K562 (cell line): ENCODE measurements around the gene NINJ1. TPM values are rescaled to one million over a fixed set of nuclear protein-coding genes. Genes with fewer than 3 reads are reported as not detected.

Source experiments
- ATAC-seq: fragments of 200-7000 bp; cut with Tn5 transposase; 3 replicates; pipeline ENCODE4 v1.9.1; 2020; ENCODE audit warnings: moderate library complexity
- BruUV-seq: library from RNA; stranded (reverse); fragments of 400-500 nt; replicated peaks from 2 replicates; lab custom pipeline; 2021; lab: Mats Ljungman, UMichigan
- CTCF ChIA-PET: fragments of 300-600 bp; formaldehyde crosslinking; extraction: SDS; loops from one replicate; lab custom pipeline; 2021; ENCODE audit warnings: low intra/inter-chr PET ratio; lab: Yijun Ruan, JAX
- POLR2A ChIA-PET: fragments of 300-600, 350-650 bp; sonication (Branson Sonifier 250); formaldehyde crosslinking; extraction: SDS; loops from one replicate; lab custom pipeline; 2021; ENCODE audit warnings: antibody characterized with exemption, inconsistent platforms; lab: Yijun Ruan, JAX
- DNase-seq, 4 experiments: peaks; one replicate each; pipeline versions ENCODE4 v3.0.0 to v3.0.0-alpha.2; 2011 to 2018; ENCODE audit warnings: low spot score in 3 of 4, mixed read lengths in 3 of 4; ENCODE audit errors: extremely low read depth in 1 of 4
- FAIRE-seq: peaks from 2 replicates; lab custom pipeline; 2011; peaks lifted over from hg19 to GRCh38; lab: Jason Lieb, UNC
- H2AFZ ChIP-seq: 2 replicates; pipeline ENCODE4 v1.6.0; 2011; ENCODE audit warnings: low read depth, low read length, control low read depth, inconsistent platforms
- H3K27ac ChIP-seq: fragments of 200-600 bp; 3 replicates; pipeline ENCODE4 v1.8.0; 2011; ENCODE audit warnings: low read depth, mild to moderate bottlenecking, control low read depth, inconsistent platforms, low read length, moderate library complexity, mixed read lengths; ENCODE audit errors: extremely low read depth
- H3K27me3 ChIP-seq, 2 experiments: fragments of 300-600 bp in 1 of 2; 2 replicates in 1 of 2; 3 replicates in 1 of 2; pipeline versions ENCODE4 v1.6.0 to v1.8.0; 2011; ENCODE audit warnings: inconsistent platforms in 2 of 2, low read length in 2 of 2, mild to moderate bottlenecking in 1 of 2, mixed read lengths in 1 of 2, moderate library complexity in 1 of 2; ENCODE audit not compliant: control insufficient read depth in 2 of 2, insufficient read depth in 2 of 2
- H3K36me3 ChIP-seq: fragments of 300-600 bp; 3 replicates; pipeline ENCODE4 v1.8.0; 2011; ENCODE audit warnings: mild to moderate bottlenecking, low read length, inconsistent platforms; ENCODE audit not compliant: control insufficient read depth, insufficient read depth
- H3K4me1 ChIP-seq, 2 experiments: fragments of 200-600 bp in 1 of 2; replicated peaks in 1 of 2; 2 replicates in 1 of 2; 3 replicates in 1 of 2; pipeline versions ENCODE4 v1.5.1 to v1.8.0; 2011; ENCODE audit warnings: inconsistent platforms in 2 of 2, low read length in 2 of 2, mild to moderate bottlenecking in 1 of 2, mixed read lengths in 1 of 2, moderate library complexity in 1 of 2; ENCODE audit not compliant: control insufficient read depth in 2 of 2, insufficient read depth in 2 of 2
- H3K4me2 ChIP-seq: 2 replicates; pipeline ENCODE4 v1.6.1; 2011; ENCODE audit warnings: low read length, control low read depth, inconsistent platforms, mixed read lengths; ENCODE audit not compliant: insufficient read depth
- H3K4me3 ChIP-seq: fragments of 200-600 bp; sonication (generic), shearing (Covaris generic); 2 replicates; pipeline ENCODE4 v1.5.1; 2016; ENCODE audit warnings: control low read depth, inconsistent platforms
- H3K79me2 ChIP-seq: fragments of 200-600 bp; 3 replicates; pipeline ENCODE4 v1.8.0; 2011; ENCODE audit warnings: low read length, inconsistent platforms; ENCODE audit not compliant: control insufficient read depth, insufficient read depth
- H3K9ac ChIP-seq, 2 experiments: 2 replicates each; pipeline versions ENCODE4 v1.6.0 to v1.6.1; 2011; ENCODE audit warnings: low read depth in 2 of 2, low read length in 2 of 2, control low read depth in 1 of 2, inconsistent platforms in 1 of 2, mild to moderate bottlenecking in 1 of 2, mixed read lengths in 1 of 2; ENCODE audit not compliant: insufficient read depth in 1 of 2
- H3K9me1 ChIP-seq: one replicate; pipeline ENCODE4 v1.6.0; 2011; ENCODE audit warnings: inconsistent platforms, mild to moderate bottlenecking, low read length, moderate library complexity; ENCODE audit not compliant: control insufficient read depth, insufficient read depth
- H3K9me3 ChIP-seq: replicated peaks from 2 replicates; pipeline ENCODE4 v1.5.1; 2011; ENCODE audit warnings: low read depth, low read length, inconsistent platforms; ENCODE audit not compliant: control insufficient read depth, insufficient read depth
- H4K20me1 ChIP-seq: replicated peaks from 2 replicates; pipeline ENCODE4 v1.6.1; 2011; ENCODE audit warnings: low read length, inconsistent platforms, mixed read lengths; ENCODE audit not compliant: control insufficient read depth, insufficient read depth
- HCFC1 ChIP-seq: IDR thresholded peaks from 2 replicates; pipeline ENCODE4 v1.6.1; 2012; ENCODE audit warnings: low read depth, low read length, improper control_type of control experiment
- HDAC1 ChIP-seq, 2 experiments: fragments of 450-650 bp; IDR thresholded peaks; 2 replicates each; pipeline ENCODE4 v1.6.1; 2016 to 2017; ENCODE audit warnings: inconsistent platforms in 1 of 2, mild to moderate bottlenecking in 1 of 2, moderate library complexity in 1 of 2
- HEY1 ChIP-seq: fragments of 250-450 bp; sonication (Bioruptor Pico); IDR thresholded peaks from 2 replicates; pipeline ENCODE4 v1.5.0; 2020; ENCODE audit warnings: mild to moderate bottlenecking, moderate library complexity, borderline replicate concordance
- HMG20A ChIP-seq: fragments of 450-650 bp; formaldehyde crosslinking; conservative IDR thresholded peaks from 2 replicates; pipeline ENCODE4 v1.4.0; 2020; ENCODE audit warnings: mild to moderate bottlenecking, mixed read lengths
- MAZ ChIP-seq, 2 experiments: fragments of 450-650 bp in 1 of 2; sonication (generic) in 1 of 2; formaldehyde crosslinking; IDR thresholded peaks in 1 of 2; conservative IDR thresholded peaks in 1 of 2; 2 replicates each; pipeline versions ENCODE4 v1.4.0 to v1.5.0; 2020; ENCODE audit warnings: mild to moderate bottlenecking in 1 of 2, missing genetic modification reagents in 1 of 2
- POLR2B ChIP-seq: fragments of 450-650 bp; IDR thresholded peaks from 2 replicates; pipeline ENCODE4 v1.6.1; 2018; ENCODE audit warnings: low read depth; ENCODE audit not compliant: partially characterized antibody
- RAD21 ChIP-seq, 2 experiments: fragments of 250-450 bp in 1 of 2; fragments of 450-650 bp in 1 of 2; sonication (Bioruptor Pico) in 1 of 2; formaldehyde crosslinking in 1 of 2; IDR thresholded peaks in 1 of 2; conservative IDR thresholded peaks in 1 of 2; 2 replicates each; pipeline versions ENCODE4 v1.4.0 to v1.8.0; 2020 to 2022; ENCODE audit warnings: mild to moderate bottlenecking in 2 of 2, moderate library complexity in 1 of 2
- ZNF445 ChIP-seq: fragments of 250-450 bp; sonication (Bioruptor Pico); IDR thresholded peaks from 2 replicates; pipeline ENCODE4 v1.4.0; 2020; ENCODE audit warnings: low read depth, mild to moderate bottlenecking, moderate library complexity
- WGBS: fragments of 100-300 bp; shearing (Covaris generic); methylation state at CpG from one replicate; pipeline ENCODE4 v1.1.6; 2016; ENCODE audit warnings: low coverage, mixed read lengths; ENCODE audit not compliant: insufficient coverage; ENCODE audit errors: missing lambda C conversion rate; 5-methylcytosine and 5-hydroxymethylcytosine counted together
- in situ Hi-C: fragments of 300-500 bp; cut with MboI; formaldehyde crosslinking; loops from 4 replicates; pipeline ENCODE4 v1.15.0; 2018; ENCODE audit warnings: inconsistent platforms, mixed read lengths
- intact Hi-C: fragments of 100-400 bp; cut with micrococcal nuclease; formaldehyde crosslinking; loops from 2 replicates; pipeline ENCODE4 v1.14.2; 2022
- polyA plus RNA-seq, 8 experiments: library from polyadenylated mRNA; depleted of rRNA in 4 of 8; stranded (reverse) in 5 of 8; unstranded in 3 of 8; fragments of >200 nt; fragmentation: Nextera tagmentation in 2 of 8; fragmentation: Illumina TruSeq in 1 of 8; extraction: Ambion mirVana in 2 of 8; extraction: Trizol in 1 of 8; gene quantifications; 2 replicates each; pipeline versions ENCODE4 v1.2.1 to v1.2.3, GENCODE V29; 2011 to 2014; ENCODE audit warnings: inconsistent platforms in 1 of 8, missing spikeins in 1 of 8
- total RNA-seq, 7 experiments: library from RNA; depleted of rRNA in 6 of 7; stranded (reverse); fragments of >200 nt in 6 of 7; fragmentation: Illumina TruSeq in 2 of 7; extraction: Trizol in 2 of 7; gene quantifications; 2 replicates each; pipeline versions ENCODE4 v1.2.1 to v1.2.3, GENCODE V29; 2011 to 2021; ENCODE audit warnings: low replicate concordance in 1 of 7
- TF ChIP-seq, protein P1 (sequence below), 3 experiments: IDR thresholded peaks in 2 of 3; conservative IDR thresholded peaks in 1 of 3; 2 replicates each; pipeline ENCODE4 v1.5.1; 2011 to 2012; ENCODE audit warnings: low read length in 3 of 3, mild to moderate bottlenecking in 3 of 3, control low read depth in 2 of 3, improper control_type of control experiment in 1 of 3, inconsistent platforms in 1 of 3, low read depth in 1 of 3, mixed read lengths in 1 of 3, moderate library complexity in 1 of 3; ENCODE audit not compliant: insufficient read depth in 2 of 3
- TF ChIP-seq, protein P2 (sequence below): fragments of 200-800 bp; sonication (Bioruptor generic); IDR thresholded peaks from 2 replicates; pipeline ENCODE4 v1.6.1; 2016; ENCODE audit warnings: missing genetic modification characterization, missing compliant biosample characterization

The NINJ1 gene
- total and polyA plus RNA-seq, 9 of the 15 experiments (the other 6 are each of a cell fraction or from before 2014, with no cell fraction given) = 0.13 to 8.4 (median 4.9) TPM

DNA sequence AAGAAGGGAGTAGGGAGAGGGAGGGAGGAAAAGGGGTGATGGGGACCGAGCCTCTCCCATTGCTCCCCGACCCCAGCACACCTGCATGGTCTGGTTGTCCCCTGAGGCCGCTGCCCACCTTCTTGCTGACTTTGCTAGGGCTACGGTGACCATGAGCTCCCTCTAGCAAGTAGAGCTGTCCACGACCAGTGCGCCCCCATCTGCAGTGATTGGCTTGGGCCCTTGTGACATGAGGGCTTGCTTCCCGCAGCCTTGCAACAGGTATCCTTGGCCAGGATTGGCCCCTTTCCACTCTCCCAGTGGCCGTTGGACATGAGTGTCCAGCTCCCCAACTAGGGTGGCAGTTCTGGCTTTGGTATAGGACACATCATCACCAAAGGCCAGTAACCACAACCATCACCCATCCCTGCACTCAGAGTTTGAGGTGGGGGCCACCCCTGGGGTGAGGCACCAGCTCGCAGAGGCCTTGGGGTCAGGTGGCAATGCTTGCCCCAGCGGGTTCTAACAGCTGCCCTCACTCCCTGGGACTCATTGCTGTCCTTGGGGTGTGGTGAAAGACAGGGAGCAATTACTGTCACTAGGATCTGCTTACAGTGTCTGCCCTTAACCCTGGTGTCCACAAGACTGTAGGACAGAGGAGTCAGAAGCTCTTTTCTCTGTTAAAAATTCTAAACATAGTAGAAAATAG is 17.2 kb upstream of the NINJ1 start (continued):
- TF ChIP-seq, protein P1, sequence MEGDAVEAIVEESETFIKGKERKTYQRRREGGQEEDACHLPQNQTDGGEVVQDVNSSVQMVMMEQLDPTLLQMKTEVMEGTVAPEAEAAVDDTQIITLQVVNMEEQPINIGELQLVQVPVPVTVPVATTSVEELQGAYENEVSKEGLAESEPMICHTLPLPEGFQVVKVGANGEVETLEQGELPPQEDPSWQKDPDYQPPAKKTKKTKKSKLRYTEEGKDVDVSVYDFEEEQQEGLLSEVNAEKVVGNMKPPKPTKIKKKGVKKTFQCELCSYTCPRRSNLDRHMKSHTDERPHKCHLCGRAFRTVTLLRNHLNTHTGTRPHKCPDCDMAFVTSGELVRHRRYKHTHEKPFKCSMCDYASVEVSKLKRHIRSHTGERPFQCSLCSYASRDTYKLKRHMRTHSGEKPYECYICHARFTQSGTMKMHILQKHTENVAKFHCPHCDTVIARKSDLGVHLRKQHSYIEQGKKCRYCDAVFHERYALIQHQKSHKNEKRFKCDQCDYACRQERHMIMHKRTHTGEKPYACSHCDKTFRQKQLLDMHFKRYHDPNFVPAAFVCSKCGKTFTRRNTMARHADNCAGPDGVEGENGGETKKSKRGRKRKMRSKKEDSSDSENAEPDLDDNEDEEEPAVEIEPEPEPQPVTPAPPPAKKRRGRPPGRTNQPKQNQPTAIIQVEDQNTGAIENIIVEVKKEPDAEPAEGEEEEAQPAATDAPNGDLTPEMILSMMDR (IDR thresholded peaks at IDR 0.05 in 2 of 3, conservative IDR thresholded peaks at IDR 0.05 in 1 of 3; ENCODE audit: insufficient read depth in 2 of 3, low read depth in 1 of 3, low read length in 3 of 3) = peak in 2 of 3 experiments; percentile 22 to 29; a peak in 2 of 6 replicates
- TF ChIP-seq HCFC1 (no peak), ZNF445 (CRISPR knock-in tag) (no peak), RAD21 (CRISPR knock-in tag; conservative IDR thresholded peaks at IDR 0.05 in 1 of 2, IDR thresholded peaks at IDR 0.05 in 1 of 2) (peak in 1 of 2 experiments; percentile 25; a peak in 2 of 4 replicates)
- TF ChIP-seq, all 486 proteins: peak for 2

DNA sequence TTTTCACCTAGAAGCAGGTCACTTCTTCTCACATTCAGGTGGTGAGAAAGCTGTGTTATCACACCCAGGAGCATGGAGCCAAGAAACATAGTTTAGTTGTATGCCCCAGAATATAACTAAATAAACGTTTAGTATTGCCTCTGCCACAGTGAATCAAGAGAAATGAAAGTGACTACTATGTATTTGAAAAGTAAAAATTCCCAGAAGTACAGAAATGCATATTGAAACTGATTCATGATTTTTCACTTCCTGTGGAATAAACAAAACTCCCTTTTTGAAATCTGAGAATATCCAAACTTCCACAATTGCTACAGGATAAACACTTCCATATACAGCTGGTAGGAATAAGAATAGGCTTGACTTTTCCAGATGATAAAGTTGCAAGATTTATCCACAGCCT is 15.3 kb upstream of the NINJ1 start:
- 0 out of 2 replicates have a peak, but pooled peaks cover under 1% of the 10 kb centered on the region for H4K20me1 ChIP-seq
- H3K9ac ChIP-seq = no peak overlapping the region
- ATAC-seq (no peak), DNase-seq (no peak), FAIRE-seq (no peak)
- H2AFZ ChIP-seq = no peak overlapping the region
- in situ Hi-C loops = no loop called here
- peaks cover 4% of the 10 kb centered on the region for H3K9me3 ChIP-seq
- H3K4me1 ChIP-seq = peaks cover 0 to under 1% of the 10 kb centered on the region in 2 experiments; a peak in 2 of 5 replicates
- no peak overlapping the region for H3K27ac ChIP-seq
- peaks cover 2 to 18% of the 10 kb centered on the region in 2 experiments; a peak in 4 of 5 replicates for H3K27me3 ChIP-seq
- H3K4me3 ChIP-seq = no peak overlapping the region
- H3K4me2 ChIP-seq = no peak overlapping the region
- intact Hi-C loops = no loop called here
- ChIA-PET POLR2A (no interaction called here), CTCF (no interaction called here)
- no peaks in the 10 kb centered on the region for H3K36me3 ChIP-seq
- WGBS = 0% methylated on average over 1 of the region's 1 CpG
- no peaks in the 10 kb centered on the region for H3K79me2 ChIP-seq
- H3K9me1 ChIP-seq = no peaks in the 10 kb centered on the region
- BruUV-seq = no TSS peak
- TF ChIP-seq, protein P2, sequence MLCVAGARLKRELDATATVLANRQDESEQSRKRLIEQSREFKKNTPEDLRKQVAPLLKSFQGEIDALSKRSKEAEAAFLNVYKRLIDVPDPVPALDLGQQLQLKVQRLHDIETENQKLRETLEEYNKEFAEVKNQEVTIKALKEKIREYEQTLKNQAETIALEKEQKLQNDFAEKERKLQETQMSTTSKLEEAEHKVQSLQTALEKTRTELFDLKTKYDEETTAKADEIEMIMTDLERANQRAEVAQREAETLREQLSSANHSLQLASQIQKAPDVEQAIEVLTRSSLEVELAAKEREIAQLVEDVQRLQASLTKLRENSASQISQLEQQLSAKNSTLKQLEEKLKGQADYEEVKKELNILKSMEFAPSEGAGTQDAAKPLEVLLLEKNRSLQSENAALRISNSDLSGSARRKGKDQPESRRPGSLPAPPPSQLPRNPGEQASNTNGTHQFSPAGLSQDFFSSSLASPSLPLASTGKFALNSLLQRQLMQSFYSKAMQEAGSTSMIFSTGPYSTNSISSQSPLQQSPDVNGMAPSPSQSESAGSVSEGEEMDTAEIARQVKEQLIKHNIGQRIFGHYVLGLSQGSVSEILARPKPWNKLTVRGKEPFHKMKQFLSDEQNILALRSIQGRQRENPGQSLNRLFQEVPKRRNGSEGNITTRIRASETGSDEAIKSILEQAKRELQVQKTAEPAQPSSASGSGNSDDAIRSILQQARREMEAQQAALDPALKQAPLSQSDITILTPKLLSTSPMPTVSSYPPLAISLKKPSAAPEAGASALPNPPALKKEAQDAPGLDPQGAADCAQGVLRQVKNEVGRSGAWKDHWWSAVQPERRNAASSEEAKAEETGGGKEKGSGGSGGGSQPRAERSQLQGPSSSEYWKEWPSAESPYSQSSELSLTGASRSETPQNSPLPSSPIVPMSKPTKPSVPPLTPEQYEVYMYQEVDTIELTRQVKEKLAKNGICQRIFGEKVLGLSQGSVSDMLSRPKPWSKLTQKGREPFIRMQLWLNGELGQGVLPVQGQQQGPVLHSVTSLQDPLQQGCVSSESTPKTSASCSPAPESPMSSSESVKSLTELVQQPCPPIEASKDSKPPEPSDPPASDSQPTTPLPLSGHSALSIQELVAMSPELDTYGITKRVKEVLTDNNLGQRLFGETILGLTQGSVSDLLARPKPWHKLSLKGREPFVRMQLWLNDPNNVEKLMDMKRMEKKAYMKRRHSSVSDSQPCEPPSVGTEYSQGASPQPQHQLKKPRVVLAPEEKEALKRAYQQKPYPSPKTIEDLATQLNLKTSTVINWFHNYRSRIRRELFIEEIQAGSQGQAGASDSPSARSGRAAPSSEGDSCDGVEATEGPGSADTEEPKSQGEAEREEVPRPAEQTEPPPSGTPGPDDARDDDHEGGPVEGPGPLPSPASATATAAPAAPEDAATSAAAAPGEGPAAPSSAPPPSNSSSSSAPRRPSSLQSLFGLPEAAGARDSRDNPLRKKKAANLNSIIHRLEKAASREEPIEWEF (CRISPR knock-in tag) = no peak
- TF ChIP-seq HDAC1 (IDR thresholded peaks at IDR 0.05) (no peak), MAZ (CRISPR knock-in tag; conservative IDR thresholded peaks at IDR 0.05 in 1 of 2, IDR thresholded peaks at IDR 0.05 in 1 of 2) (no peak), HEY1 (CRISPR knock-in tag) (no peak), POLR2B (no peak), HMG20A (CRISPR knock-in tag) (no peak)
